Progenitor cell of endocrine pancreas (in vitro differentiated cells): ENCODE results near the gene SCP2. TPM values are rescaled to one million over a fixed set of nuclear protein-coding genes. Genes with fewer than 3 reads are reported as not detected.
"Not testable (repeated sequence)": the region's sequence is repeated elsewhere in the genome, so short reads cannot be mapped to it uniquely, and the experiment has no call there.

Experiments
- DNase-seq: peaks from one replicate; pipeline ENCODE4 v3.0.0; 2021; ENCODE audit warnings: low spot score; ENCODE audit not compliant: unreplicated experiment
- H3K27ac Mint-ChIP-seq: 2 replicates; pipeline ENCODE4 v1.8.0; 2021; ENCODE audit warnings: mild to moderate bottlenecking, moderate library complexity, mixed read lengths
- H3K27me3 Mint-ChIP-seq: 2 replicates; pipeline ENCODE4 v1.8.0; 2021; ENCODE audit warnings: mixed read lengths
- H3K36me3 Mint-ChIP-seq: 2 replicates; pipeline ENCODE4 v1.8.0; 2022; ENCODE audit warnings: mixed read lengths; ENCODE audit not compliant: insufficient read depth
- H3K4me1 Mint-ChIP-seq: 2 replicates; pipeline ENCODE4 v1.8.0; 2021; ENCODE audit warnings: low read depth, mixed read lengths
- H3K4me3 Mint-ChIP-seq: 2 replicates; pipeline ENCODE4 v1.8.0; 2021; ENCODE audit warnings: low read depth, mild to moderate bottlenecking, moderate library complexity, mixed read lengths
- H3K9me3 Mint-ChIP-seq: 2 replicates; pipeline ENCODE4 v1.8.0; 2021; ENCODE audit warnings: low read depth, mixed read lengths
- CTCF ChIP-seq: fragments of 200-600 bp; sonication (generic); IDR thresholded peaks from one replicate; pipeline ENCODE4 v1.5.0; 2021; ENCODE audit warnings: antibody characterized with exemption, mild to moderate bottlenecking; ENCODE audit not compliant: unreplicated experiment
- total RNA-seq: library from RNA; stranded (reverse); gene quantifications from 2 replicates; pipeline ENCODE4 v1.2.1, GENCODE V29; 2021

SCP2 gene
- total RNA-seq, 1 donor from 2014 or later, result 60.8 TPM

- Mint-ChIP-seq H3K9me3 (no peaks in the 10 kb centered on the region), H3K27me3 (no peaks in the 10 kb centered on the region), H3K4me3 (no peak overlapping the region), H3K27ac (no peak overlapping the region), H3K4me1 (no peaks in the 10 kb centered on the region), H3K36me3 (no peaks in the 10 kb centered on the region)
- peak; percentile 30 for TF ChIP-seq CTCF
- no peak for DNase-seq
These were observed 43.1 kb downstream of the SCP2 start for GRCh38 chr1:52970149-52970548.

GRCh38 chr1:52973841-52974240, 46.8 kb downstream of the SCP2 start:
- DNase-seq, result no peak
- H3K9me3 Mint-ChIP-seq, result no peaks in the 10 kb centered on the region
- H3K4me3 Mint-ChIP-seq, result no peak overlapping the region
- TF ChIP-seq CTCF, result no peak
- no peak overlapping the region for H3K27ac Mint-ChIP-seq
- no peaks in the 10 kb centered on the region for H3K4me1 Mint-ChIP-seq
- peaks cover 2% of the 10 kb centered on the region for H3K36me3 Mint-ChIP-seq
- H3K27me3 Mint-ChIP-seq, result no peaks in the 10 kb centered on the region

GRCh38 chr1:52976183-52977035, 49.3 kb downstream of the SCP2 start:
- Mint-ChIP-seq H3K27ac (no peak overlapping the region), H3K36me3 (peaks cover 2% of the 10 kb centered on the region), H3K4me1 (no peaks in the 10 kb centered on the region), H3K9me3 (no peaks in the 10 kb centered on the region), H3K27me3 (no peaks in the 10 kb centered on the region), H3K4me3 (no peak overlapping the region)
- no peak for DNase-seq
- no peak for TF ChIP-seq CTCF

DNA sequence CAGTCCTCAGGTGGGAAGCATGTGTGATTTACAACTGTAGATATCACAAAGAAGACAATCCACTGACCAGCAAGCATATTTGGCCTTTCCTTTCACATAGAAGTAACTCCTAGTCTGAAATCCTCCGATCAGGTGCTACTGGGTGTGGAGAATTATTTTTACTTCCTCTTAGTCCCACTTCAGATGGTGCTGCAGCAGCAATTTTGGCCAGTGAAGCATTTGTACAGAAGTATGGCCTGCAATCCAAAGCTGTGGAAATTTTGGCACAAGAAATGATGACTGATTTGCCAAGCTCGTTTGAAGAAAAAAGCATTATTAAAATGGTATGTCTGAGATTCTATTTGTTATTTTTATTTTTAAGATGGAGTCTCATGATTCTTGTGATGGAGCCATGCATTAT, 51.0 kb downstream of the SCP2 start:
- Mint-ChIP-seq H3K4me1 (no peaks in the 10 kb centered on the region), H3K36me3 (peaks cover 2% of the 10 kb centered on the region), H3K27me3 (no peaks in the 10 kb centered on the region), H3K4me3 (no peak overlapping the region), H3K9me3 (no peaks in the 10 kb centered on the region), H3K27ac (no peak overlapping the region)
- no peak for DNase-seq
- TF ChIP-seq CTCF, result no peak

- H3K9me3 Mint-ChIP-seq, result not testable (repeated sequence)
These were observed 65.7 kb downstream of the SCP2 start for GRCh38 chr1:52992733-52993132.

DNA sequence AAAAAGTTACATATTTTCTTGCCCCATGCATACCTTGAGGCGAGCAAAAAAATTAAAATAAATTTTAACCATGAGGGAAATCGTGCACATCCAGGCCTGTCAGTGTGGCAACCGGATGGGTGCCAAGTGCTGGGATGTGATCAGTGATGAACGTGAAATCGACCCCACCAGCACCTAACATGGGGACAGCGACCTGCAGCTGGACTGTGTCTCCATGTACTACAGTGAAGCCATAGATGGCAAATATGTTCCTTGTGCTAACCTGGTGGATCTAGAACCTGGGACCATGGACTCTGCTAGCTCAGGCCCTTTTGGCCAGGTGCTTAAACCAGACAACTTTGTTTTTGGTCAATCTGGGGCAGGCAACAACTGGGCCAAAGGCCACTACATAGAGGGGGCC, 67.6 kb downstream of the SCP2 start:
- Mint-ChIP-seq H3K27ac (no peak overlapping the region), H3K4me3 (no peak overlapping the region), H3K36me3 (peaks cover 2% of the 10 kb centered on the region), H3K27me3 (peaks cover 11% of the 10 kb centered on the region), H3K4me1 (no peaks in the 10 kb centered on the region), H3K9me3 (peaks cover 7% of the 10 kb centered on the region)
- DNase-seq, result no peak
- no peak for TF ChIP-seq CTCF

More at GRCh38 chr1:52992733-52993132, 65.7 kb downstream of the SCP2 start:
- not testable (repeated sequence) for H3K36me3 Mint-ChIP-seq, H3K27me3 Mint-ChIP-seq, DNase-seq, H3K4me1 Mint-ChIP-seq, H3K4me3 Mint-ChIP-seq, H3K27ac Mint-ChIP-seq
